Mesendoderm (in vitro differentiated cells): Measurements from ENCODE around the gene BDP1.
"Not testable (repeated sequence)": the region's sequence is repeated elsewhere in the genome, so short reads cannot be mapped to it uniquely, and the experiment has no call there.

Experiments used
- DNase-seq: peaks from one replicate; pipeline ENCODE4 v3.0.0; 2013
- H2AK5ac ChIP-seq: 2 replicates; pipeline ENCODE4 v1.6.1; 2013; ENCODE audit warnings: low read length, inconsistent platforms
- H2BK120ac ChIP-seq: 2 replicates; pipeline ENCODE4 v1.6.1; 2013; ENCODE audit warnings: low read depth, mild to moderate bottlenecking, low read length, moderate library complexity, mixed read lengths
- H2BK15ac ChIP-seq: replicated peaks from 2 replicates; pipeline ENCODE4 v1.6.1; 2013; ENCODE audit warnings: low read depth, mild to moderate bottlenecking, moderate library complexity
- H2BK5ac ChIP-seq: 2 replicates; pipeline ENCODE4 v1.6.1; 2013; ENCODE audit warnings: low read length, inconsistent platforms
- H3K18ac ChIP-seq: 2 replicates; pipeline ENCODE4 v1.6.1; 2013; ENCODE audit warnings: mild to moderate bottlenecking, low read length, mixed read lengths
- H3K23ac ChIP-seq: one replicate; pipeline ENCODE4 v1.6.1; 2013; ENCODE audit warnings: low read length
- H3K27ac ChIP-seq: 2 replicates; pipeline ENCODE4 v1.5.1; 2013; ENCODE audit warnings: low read depth, mild to moderate bottlenecking, inconsistent platforms, low read length, moderate library complexity
- H3K27me3 ChIP-seq: 2 replicates; pipeline ENCODE4 v1.6.1; 2013; ENCODE audit warnings: low read length, control low read depth, mild to moderate bottlenecking, inconsistent platforms; ENCODE audit not compliant: insufficient read depth, poor library complexity
- H3K36me3 ChIP-seq: 2 replicates; pipeline ENCODE4 v1.6.1; 2013; ENCODE audit warnings: low read length, inconsistent platforms; ENCODE audit not compliant: control insufficient read depth, insufficient read depth
- H3K4ac ChIP-seq: one replicate; pipeline ENCODE4 v1.6.1; 2013; ENCODE audit warnings: low read depth, mild to moderate bottlenecking, low read length, moderate library complexity
- H3K4me1 ChIP-seq: 2 replicates; pipeline ENCODE4 v1.6.1; 2013; ENCODE audit warnings: low read depth, low read length, inconsistent platforms; ENCODE audit not compliant: control insufficient read depth
- H3K4me2 ChIP-seq: 2 replicates; pipeline ENCODE4 v1.6.1; 2013; ENCODE audit warnings: low read length
- H3K4me3 ChIP-seq: 2 replicates; pipeline ENCODE4 v1.5.1; 2013; ENCODE audit warnings: mild to moderate bottlenecking, low read length
- H3K56ac ChIP-seq: one replicate; pipeline ENCODE4 v1.6.1; 2013; ENCODE audit warnings: low read length
- H3K79me1 ChIP-seq: 2 replicates; pipeline ENCODE4 v1.6.1; 2013; ENCODE audit warnings: low read length, inconsistent platforms
- H3K79me2 ChIP-seq: 2 replicates; pipeline ENCODE4 v1.6.1; 2013; ENCODE audit warnings: mild to moderate bottlenecking, low read length; ENCODE audit not compliant: control insufficient read depth, insufficient read depth
- H3K9ac ChIP-seq: 2 replicates; pipeline ENCODE4 v1.6.1; 2013; ENCODE audit warnings: low read length, inconsistent platforms
- H4K5ac ChIP-seq: one replicate; pipeline ENCODE4 v1.6.1; 2013; ENCODE audit warnings: low read length
- H4K8ac ChIP-seq: one replicate; pipeline ENCODE4 v1.6.1; 2013; ENCODE audit warnings: low read depth, mild to moderate bottlenecking, control low read depth, low read length, moderate library complexity
- WGBS: extraction: QIAGEN DNeasy Blood & Tissue Kit; methylation state at CpG from one replicate; pipeline ENCODE4 v1.1.7; 2013; ENCODE audit warnings: low lambda C conversion rate, missing lambda C conversion rate; ENCODE audit not compliant: insufficient coverage; ENCODE audit errors: extremely low coverage; 5-methylcytosine and 5-hydroxymethylcytosine counted together

The BDP1 gene

DNA sequence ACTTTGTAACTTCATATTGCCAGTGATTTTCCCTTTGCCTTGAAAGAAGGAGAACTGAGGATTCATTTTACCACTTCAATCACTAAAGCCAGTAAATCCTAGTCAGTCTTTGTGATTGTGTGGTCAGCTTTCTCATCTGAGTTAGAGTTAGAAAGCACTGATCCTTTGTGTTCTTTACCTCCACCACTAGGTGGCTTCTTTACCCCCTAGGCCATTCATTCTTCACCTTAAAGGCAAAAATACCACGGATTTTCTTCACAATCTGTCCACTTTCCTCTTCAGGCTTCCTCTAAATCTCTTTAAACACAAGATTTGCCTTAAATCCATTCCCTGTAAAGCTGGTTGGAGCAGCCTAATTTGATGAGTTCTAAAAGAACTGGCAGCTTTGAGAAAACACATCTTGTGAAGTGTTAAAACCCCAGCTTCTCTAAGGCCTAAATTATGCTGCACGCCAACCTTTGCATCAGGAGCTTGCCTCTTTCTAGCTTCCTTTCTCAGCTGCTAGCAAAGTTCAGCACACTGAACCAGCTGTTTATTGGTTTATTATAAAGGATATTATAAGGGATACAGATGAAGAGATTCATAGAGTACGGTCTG lies 20.4 kb downstream of the BDP1 start:
- H4K8ac ChIP-seq = no peak overlapping the region
- peak; percentile 64 for DNase-seq
- no peak overlapping the region for H2BK5ac ChIP-seq
- no peaks in the 10 kb centered on the region for H3K4me1 ChIP-seq
- no peak overlapping the region for H3K4me3 ChIP-seq
- H3K79me2 ChIP-seq = no peaks in the 10 kb centered on the region
- H3K23ac ChIP-seq = no peak overlapping the region
- no peaks in the 10 kb centered on the region for H3K79me1 ChIP-seq
- no peak overlapping the region for H3K4me2 ChIP-seq
- H3K27me3 ChIP-seq = no peaks in the 10 kb centered on the region
- no peak overlapping the region for H2BK15ac ChIP-seq
- no peak overlapping the region for H3K9ac ChIP-seq
- WGBS = no CpG with 5 or more reads among the region's 3 CpGs
- no peak overlapping the region for H3K18ac ChIP-seq
- H3K27ac ChIP-seq = no peak overlapping the region
- no peak overlapping the region for H3K4ac ChIP-seq
- no peak overlapping the region for H2AK5ac ChIP-seq
- no peak overlapping the region for H4K5ac ChIP-seq
- H3K36me3 ChIP-seq = peaks cover 3% of the 10 kb centered on the region
- H3K56ac ChIP-seq = no peak overlapping the region
- H2BK120ac ChIP-seq = no peak overlapping the region

DNA sequence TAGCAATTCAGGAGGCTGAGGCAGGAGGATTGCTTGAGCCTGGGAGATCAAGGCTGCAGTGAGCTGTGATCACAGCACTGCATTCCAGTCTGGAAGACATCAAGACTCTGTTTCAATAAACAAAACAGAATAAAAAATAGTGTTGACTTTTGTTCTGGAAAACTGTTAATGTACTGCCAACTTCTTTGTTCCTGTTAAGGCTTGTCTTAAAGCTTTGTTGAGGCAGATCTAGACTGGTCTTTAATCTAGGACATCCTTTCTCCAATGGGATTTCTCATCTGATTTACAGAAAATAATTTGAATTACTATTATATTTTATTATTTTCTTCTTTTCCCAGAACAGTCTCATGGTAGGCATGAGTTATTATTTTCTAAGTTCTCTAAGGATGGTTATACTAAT lies 26.0 kb downstream of the BDP1 start:
- Histone ChIP-seq H3K36me3 (no peaks in the 10 kb centered on the region), H3K27me3 (no peaks in the 10 kb centered on the region), H3K4me1 (no peaks in the 10 kb centered on the region)

DNA sequence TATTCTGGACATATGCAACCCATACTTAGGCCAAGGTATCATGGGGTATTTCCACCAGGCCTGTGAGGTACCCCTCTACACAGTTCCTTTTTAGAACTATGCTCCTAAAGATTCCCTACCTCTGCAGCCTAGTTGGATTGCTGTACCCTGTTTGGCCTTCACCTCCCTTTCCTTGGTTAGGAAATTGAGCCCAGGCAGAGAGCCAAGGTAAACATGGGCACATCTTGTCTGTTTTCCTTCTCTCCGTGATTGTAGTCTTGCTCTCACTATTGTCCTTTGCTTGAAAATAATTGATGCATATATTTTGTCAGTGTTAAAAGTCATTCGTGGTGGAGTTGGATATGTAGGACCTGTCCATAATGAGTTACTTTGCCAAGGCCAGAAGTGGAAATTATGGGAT lies 26.7 kb downstream of the BDP1 start:
- no peaks in the 10 kb centered on the region for H3K4me1 ChIP-seq
- H3K27ac ChIP-seq = no peak overlapping the region
- H3K18ac ChIP-seq = no peak overlapping the region
- no peak overlapping the region for H3K4me3 ChIP-seq
- no peaks in the 10 kb centered on the region for H3K36me3 ChIP-seq
- no peaks in the 10 kb centered on the region for H3K79me2 ChIP-seq
- no peaks in the 10 kb centered on the region for H3K27me3 ChIP-seq
- no peak overlapping the region for H2BK15ac ChIP-seq
- no peak overlapping the region for H3K4ac ChIP-seq
- no peak overlapping the region for H3K4me2 ChIP-seq
- no peak overlapping the region for H2AK5ac ChIP-seq
- no CpG with 5 or more reads among the region's 2 CpGs for WGBS
- H4K5ac ChIP-seq = no peak overlapping the region
- H3K79me1 ChIP-seq = no peaks in the 10 kb centered on the region
- H2BK5ac ChIP-seq = no peak overlapping the region
- no peak overlapping the region for H4K8ac ChIP-seq
- no peak overlapping the region for H2BK120ac ChIP-seq
- DNase-seq = no peak
- H3K56ac ChIP-seq = no peak overlapping the region
- H3K23ac ChIP-seq = no peak overlapping the region
- no peak overlapping the region for H3K9ac ChIP-seq

More for the DNA sequence above, 26.0 kb downstream of the BDP1 start:
- no peak overlapping the region for H2BK5ac ChIP-seq
- H3K79me2 ChIP-seq = no peaks in the 10 kb centered on the region
- H4K5ac ChIP-seq = no peak overlapping the region
- no peak overlapping the region for H3K4me2 ChIP-seq
- no peak overlapping the region for H2BK15ac ChIP-seq
- H3K9ac ChIP-seq = no peak overlapping the region
- no peak overlapping the region for H2BK120ac ChIP-seq
- no peak overlapping the region for H2AK5ac ChIP-seq
- H3K27ac ChIP-seq = no peak overlapping the region
- DNase-seq = no peak
- no peaks in the 10 kb centered on the region for H3K79me1 ChIP-seq
- no peak overlapping the region for H4K8ac ChIP-seq
- H3K4ac ChIP-seq = no peak overlapping the region
- no peak overlapping the region for H3K4me3 ChIP-seq
- no peak overlapping the region for H3K23ac ChIP-seq
- H3K56ac ChIP-seq = no peak overlapping the region
- no peak overlapping the region for H3K18ac ChIP-seq

DNA sequence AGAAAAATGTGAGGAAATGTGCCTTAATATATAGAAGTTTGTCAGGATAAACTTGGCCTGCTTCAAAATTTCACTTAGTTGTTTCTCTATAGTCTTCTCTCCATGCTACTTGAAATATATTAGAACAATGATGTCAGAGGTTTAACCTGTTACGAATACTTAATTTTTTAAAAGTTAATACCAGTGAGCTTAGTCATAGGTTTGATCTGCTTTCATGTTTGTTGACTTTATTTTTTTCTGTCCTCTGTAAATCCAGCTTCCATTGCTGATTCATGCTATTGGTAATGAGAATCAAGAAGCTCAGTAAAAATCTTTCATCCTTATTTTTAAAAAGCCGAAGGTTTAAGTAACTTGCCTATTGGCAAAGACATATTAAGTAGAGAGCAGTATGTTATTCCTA lies 27.9 kb downstream of the BDP1 start:
- Histone ChIP-seq H3K79me1 (no peaks in the 10 kb centered on the region), H3K23ac (no peak overlapping the region), H3K4me3 (no peak overlapping the region), H4K5ac (no peak overlapping the region), H3K27ac (no peak overlapping the region), H3K4ac (no peak overlapping the region), H3K18ac (no peak overlapping the region), H3K56ac (no peak overlapping the region), H2BK5ac (no peak overlapping the region), H2AK5ac (no peak overlapping the region), H3K36me3 (no peaks in the 10 kb centered on the region), H3K4me1 (no peaks in the 10 kb centered on the region), H2BK15ac (no peak overlapping the region), H3K27me3 (no peaks in the 10 kb centered on the region), H3K9ac (no peak overlapping the region), H3K79me2 (no peaks in the 10 kb centered on the region), H2BK120ac (no peak overlapping the region), H4K8ac (no peak overlapping the region), H3K4me2 (no peak overlapping the region)
- DNase-seq = peak; percentile 37
- no CpG with 5 or more reads among the region's 2 CpGs for WGBS

DNA sequence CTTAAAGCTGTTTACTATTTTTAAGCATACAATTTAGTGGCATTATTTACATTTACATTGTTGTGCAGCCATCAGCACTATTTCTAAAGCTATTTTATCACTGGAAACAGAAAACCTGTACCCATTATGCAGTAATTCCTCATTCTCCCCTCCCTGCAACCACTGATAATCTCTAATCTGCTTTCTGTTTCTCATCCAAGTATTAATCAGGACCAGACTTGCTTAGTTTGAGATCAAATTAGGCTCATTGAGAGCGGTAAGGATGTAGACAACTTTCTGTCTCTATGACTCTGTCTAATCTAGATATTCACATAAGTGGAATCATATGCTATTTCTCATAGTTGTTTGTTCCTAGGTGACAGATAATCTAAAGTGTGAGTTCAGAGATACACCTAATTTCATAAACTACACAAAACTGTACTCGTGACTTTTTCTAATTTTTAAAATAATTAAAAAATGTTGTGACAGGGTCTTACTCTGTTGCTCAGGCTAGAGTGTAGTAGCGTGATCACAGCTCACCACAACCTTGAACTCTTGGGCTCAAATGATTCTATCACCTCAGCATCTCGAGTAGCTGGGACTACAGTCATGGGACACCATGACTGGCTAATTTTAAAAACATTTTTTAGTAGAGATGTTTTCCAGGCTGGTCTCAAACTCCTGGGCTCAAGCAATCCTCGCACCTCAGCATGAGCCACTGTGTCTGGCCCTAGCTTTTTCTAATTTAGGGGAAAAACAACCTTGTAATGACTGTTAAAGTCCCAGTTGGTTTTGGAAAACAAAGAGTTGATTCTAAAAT lies 37.6 kb downstream of the BDP1 start:
- H4K8ac ChIP-seq = no peak overlapping the region
- H4K5ac ChIP-seq = no peak overlapping the region
- no peak overlapping the region for H3K27ac ChIP-seq
- H3K56ac ChIP-seq = no peak overlapping the region
- WGBS = no CpG with 5 or more reads among the region's 5 CpGs
- H3K27me3 ChIP-seq = no peaks in the 10 kb centered on the region
- no peak overlapping the region for H3K23ac ChIP-seq
- H3K4me1 ChIP-seq = no peaks in the 10 kb centered on the region
- no peaks in the 10 kb centered on the region for H3K79me2 ChIP-seq
- no peak overlapping the region for H3K9ac ChIP-seq
- no peak overlapping the region for H2BK5ac ChIP-seq
- H3K4me2 ChIP-seq = no peak overlapping the region
- no peak overlapping the region for H3K4me3 ChIP-seq
- no peak overlapping the region for H2AK5ac ChIP-seq
- H2BK15ac ChIP-seq = no peak overlapping the region
- H3K18ac ChIP-seq = no peak overlapping the region
- H3K4ac ChIP-seq = no peak overlapping the region
- H3K79me1 ChIP-seq = no peaks in the 10 kb centered on the region
- no peak for DNase-seq
- H3K36me3 ChIP-seq = no peaks in the 10 kb centered on the region
- H2BK120ac ChIP-seq = no peak overlapping the region

DNA sequence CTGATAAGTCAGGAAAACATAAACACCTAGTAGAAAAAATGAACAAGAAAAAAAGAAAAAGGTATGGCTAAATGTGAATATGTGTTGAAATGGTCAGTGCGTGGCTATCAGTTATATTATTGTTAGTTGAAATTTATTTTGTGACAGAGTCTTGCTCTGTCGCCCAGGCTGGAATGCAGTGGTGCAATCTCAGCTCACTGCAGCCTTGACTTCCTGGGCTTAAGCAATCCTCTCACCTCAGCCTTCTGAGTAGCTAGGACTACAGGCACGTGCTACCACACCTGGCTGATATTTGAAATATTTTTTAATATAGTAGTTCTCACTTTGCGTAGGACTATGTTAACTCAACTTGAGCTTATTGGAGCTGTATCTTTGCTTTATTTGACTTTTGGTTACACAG lies 38.8 kb downstream of the BDP1 start:
- not testable (repeated sequence) for H3K36me3 ChIP-seq, H3K27ac ChIP-seq, H3K4me2 ChIP-seq, H3K4ac ChIP-seq, H3K23ac ChIP-seq, H3K27me3 ChIP-seq, H3K79me2 ChIP-seq, H2BK120ac ChIP-seq, H3K56ac ChIP-seq, H3K4me3 ChIP-seq, DNase-seq, H3K79me1 ChIP-seq, H2AK5ac ChIP-seq, H3K9ac ChIP-seq, H4K5ac ChIP-seq, H4K8ac ChIP-seq, H3K18ac ChIP-seq, H2BK5ac ChIP-seq, H3K4me1 ChIP-seq, H2BK15ac ChIP-seq
- no CpG with 5 or more reads among the region's 4 CpGs for WGBS
